Right lobe of liver (tissue), 4 donors: ENCODE data around the gene ZFPM1.

Experiments
- POLR2A ChIP-seq: fragments of 450-650 bp; IDR thresholded peaks from one replicate; pipeline ENCODE4 v1.6.1; 2017; ENCODE audit warnings: antibody characterized with exemption, mild to moderate bottlenecking
- TF ChIP-seq, protein P1 (sequence below), 4 donors: fragments of 200-600 bp in 3 of 4; fragments of 450-650 bp in 1 of 4; IDR thresholded peaks; one replicate each; pipeline versions ENCODE4 v1.5.1 to v1.8.0; 2016 to 2022; ENCODE audit warnings: antibody characterized with exemption in 4 of 4, mild to moderate bottlenecking in 2 of 4
- donor health status: DM: no; HTN: no; CAD: no.
- donor health status: DM: no; HTN: no; CAD: no.
- donor health status: DM: no; HTN: yes; CAD: no.

DNA sequence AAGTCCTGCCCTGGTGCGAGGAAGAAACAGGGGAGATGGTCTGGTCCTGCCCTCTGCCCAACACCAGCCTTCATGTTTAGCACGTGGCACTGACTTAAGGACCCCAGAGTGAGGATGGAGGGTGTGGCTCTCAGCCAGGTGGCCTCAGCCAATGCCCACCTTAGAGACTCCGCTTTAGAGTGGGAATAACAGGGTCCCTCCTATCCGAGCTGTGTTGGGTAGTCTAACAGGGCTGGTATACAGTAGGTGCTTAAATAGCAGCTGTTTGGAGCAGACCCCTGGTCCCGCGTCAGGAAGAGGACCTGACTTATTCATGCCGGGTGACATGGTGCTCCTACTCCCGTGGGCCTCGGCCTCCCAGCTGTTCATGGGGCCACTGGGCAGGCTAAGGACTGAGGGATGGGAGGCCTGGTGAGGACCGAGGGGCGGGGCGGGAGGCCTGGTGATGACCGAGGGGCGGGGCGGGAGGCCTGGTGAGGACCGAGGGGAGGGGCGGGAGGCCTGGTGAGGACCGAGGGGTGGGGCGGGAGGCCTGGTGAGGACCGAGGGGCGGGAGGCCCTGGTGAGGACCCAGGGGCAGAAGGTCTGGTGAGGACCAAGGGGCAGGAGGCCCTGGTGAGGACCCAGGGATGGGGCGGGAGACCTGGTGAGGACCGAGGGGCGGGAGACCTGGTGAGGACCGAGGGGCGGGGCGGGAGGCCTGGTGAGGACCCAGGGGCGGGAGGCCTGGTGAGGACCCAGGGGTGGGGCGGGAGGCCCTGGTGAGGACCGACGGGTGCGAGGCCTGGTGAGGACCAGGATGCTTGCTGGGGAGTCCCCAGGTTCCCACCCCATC is 7.6 kb downstream of the ZFPM1 start:
- TF ChIP-seq, protein P1, sequence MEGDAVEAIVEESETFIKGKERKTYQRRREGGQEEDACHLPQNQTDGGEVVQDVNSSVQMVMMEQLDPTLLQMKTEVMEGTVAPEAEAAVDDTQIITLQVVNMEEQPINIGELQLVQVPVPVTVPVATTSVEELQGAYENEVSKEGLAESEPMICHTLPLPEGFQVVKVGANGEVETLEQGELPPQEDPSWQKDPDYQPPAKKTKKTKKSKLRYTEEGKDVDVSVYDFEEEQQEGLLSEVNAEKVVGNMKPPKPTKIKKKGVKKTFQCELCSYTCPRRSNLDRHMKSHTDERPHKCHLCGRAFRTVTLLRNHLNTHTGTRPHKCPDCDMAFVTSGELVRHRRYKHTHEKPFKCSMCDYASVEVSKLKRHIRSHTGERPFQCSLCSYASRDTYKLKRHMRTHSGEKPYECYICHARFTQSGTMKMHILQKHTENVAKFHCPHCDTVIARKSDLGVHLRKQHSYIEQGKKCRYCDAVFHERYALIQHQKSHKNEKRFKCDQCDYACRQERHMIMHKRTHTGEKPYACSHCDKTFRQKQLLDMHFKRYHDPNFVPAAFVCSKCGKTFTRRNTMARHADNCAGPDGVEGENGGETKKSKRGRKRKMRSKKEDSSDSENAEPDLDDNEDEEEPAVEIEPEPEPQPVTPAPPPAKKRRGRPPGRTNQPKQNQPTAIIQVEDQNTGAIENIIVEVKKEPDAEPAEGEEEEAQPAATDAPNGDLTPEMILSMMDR (IDR thresholded peaks at IDR 0.05): no peak
- no peak for TF ChIP-seq POLR2A
